Measurements from ENCODE around the gene FANCG.

DNA sequence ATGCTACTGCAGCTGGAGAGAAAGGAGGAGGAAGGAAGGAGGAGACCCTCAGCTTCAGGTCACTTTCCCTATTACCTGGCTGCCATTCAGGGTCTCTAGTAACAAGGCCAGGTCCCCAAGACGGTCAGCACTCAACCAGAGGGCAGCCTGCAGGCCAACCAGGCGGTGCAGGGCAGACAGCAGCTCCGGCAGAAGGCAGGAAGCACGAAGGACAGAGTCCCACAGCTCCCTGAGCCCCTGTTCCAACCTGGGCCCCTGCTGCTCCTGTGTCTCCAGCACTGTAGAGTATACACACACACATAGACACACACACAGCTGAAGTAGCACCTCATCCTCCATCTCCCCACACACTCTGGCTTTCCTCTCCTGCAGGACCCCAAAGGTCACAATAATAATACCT is 1.7 kb downstream of the FANCG start:
- TF ChIP-seq, protein P1, sequence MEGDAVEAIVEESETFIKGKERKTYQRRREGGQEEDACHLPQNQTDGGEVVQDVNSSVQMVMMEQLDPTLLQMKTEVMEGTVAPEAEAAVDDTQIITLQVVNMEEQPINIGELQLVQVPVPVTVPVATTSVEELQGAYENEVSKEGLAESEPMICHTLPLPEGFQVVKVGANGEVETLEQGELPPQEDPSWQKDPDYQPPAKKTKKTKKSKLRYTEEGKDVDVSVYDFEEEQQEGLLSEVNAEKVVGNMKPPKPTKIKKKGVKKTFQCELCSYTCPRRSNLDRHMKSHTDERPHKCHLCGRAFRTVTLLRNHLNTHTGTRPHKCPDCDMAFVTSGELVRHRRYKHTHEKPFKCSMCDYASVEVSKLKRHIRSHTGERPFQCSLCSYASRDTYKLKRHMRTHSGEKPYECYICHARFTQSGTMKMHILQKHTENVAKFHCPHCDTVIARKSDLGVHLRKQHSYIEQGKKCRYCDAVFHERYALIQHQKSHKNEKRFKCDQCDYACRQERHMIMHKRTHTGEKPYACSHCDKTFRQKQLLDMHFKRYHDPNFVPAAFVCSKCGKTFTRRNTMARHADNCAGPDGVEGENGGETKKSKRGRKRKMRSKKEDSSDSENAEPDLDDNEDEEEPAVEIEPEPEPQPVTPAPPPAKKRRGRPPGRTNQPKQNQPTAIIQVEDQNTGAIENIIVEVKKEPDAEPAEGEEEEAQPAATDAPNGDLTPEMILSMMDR (IDR thresholded peaks at IDR 0.05): no peak
- no peak for TF ChIP-seq POLR2A (IDR thresholded peaks at IDR 0.05)
